ENCODE data around the gene C11orf87. TPM values are rescaled to one million over a fixed set of nuclear protein-coding genes. Genes with fewer than 3 reads are reported as not detected.

The C11orf87 gene
- total RNA-seq, 3 donors from 2014 or later (not counting 1 experiment from before 2014, with no cell fraction given): not detected

- Mint-ChIP-seq H3K9me3 (peaks cover 8% of the 10 kb centered on the region in 2 donors), H3K36me3 (no peaks in the 10 kb centered on the region), H3K27ac (no peak overlapping the region), H3K27me3 (ENCODE audit: low read depth in 2 of 2) (no peaks in the 10 kb centered on the region), H3K4me1 (no peaks in the 10 kb centered on the region), H3K4me3 (no peak overlapping the region)
- Histone ChIP-seq H3K4me3 (ENCODE audit: low read length) (no peak overlapping the region), H3K27ac (ENCODE audit: low read length) (no peak overlapping the region), H3K9me3 (ENCODE audit: control insufficient read depth, insufficient read depth, low read length) (no peaks in the 10 kb centered on the region), H3K36me3 (ENCODE audit: control insufficient read depth, insufficient read depth, low read length) (no peaks in the 10 kb centered on the region), H3K27me3 (ENCODE audit: control insufficient read depth, insufficient read depth, low read length) (no peaks in the 10 kb centered on the region), H3K4me1 (ENCODE audit: control insufficient read depth, insufficient read depth, low read length) (no peaks in the 10 kb centered on the region)
- intact Hi-C loops (cut with micrococcal nuclease): no loop called here
- 79% methylated on average over 3 of the region's 3 CpGs for WGBS (ENCODE audit: insufficient coverage)
- DNase-seq (no peak), ATAC-seq (no peak)
- TF ChIP-seq, protein P1, sequence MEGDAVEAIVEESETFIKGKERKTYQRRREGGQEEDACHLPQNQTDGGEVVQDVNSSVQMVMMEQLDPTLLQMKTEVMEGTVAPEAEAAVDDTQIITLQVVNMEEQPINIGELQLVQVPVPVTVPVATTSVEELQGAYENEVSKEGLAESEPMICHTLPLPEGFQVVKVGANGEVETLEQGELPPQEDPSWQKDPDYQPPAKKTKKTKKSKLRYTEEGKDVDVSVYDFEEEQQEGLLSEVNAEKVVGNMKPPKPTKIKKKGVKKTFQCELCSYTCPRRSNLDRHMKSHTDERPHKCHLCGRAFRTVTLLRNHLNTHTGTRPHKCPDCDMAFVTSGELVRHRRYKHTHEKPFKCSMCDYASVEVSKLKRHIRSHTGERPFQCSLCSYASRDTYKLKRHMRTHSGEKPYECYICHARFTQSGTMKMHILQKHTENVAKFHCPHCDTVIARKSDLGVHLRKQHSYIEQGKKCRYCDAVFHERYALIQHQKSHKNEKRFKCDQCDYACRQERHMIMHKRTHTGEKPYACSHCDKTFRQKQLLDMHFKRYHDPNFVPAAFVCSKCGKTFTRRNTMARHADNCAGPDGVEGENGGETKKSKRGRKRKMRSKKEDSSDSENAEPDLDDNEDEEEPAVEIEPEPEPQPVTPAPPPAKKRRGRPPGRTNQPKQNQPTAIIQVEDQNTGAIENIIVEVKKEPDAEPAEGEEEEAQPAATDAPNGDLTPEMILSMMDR (IDR thresholded peaks at IDR 0.05): no peak
Measured at GRCh38 chr11:109435121-109435742, 13.2 kb downstream of the C11orf87 start.

- ATAC-seq (no peak), DNase-seq (no peak)
- no peak overlapping the region for H3K4me3 ChIP-seq (ENCODE audit: low read length)
- Mint-ChIP-seq H3K27me3 (ENCODE audit: low read depth in 2 of 2) (no peaks in the 10 kb centered on the region), H3K4me3 (no peak overlapping the region), H3K4me1 (no peaks in the 10 kb centered on the region), H3K9me3 (peaks cover 2 to 6% of the 10 kb centered on the region in 2 donors), H3K36me3 (no peaks in the 10 kb centered on the region), H3K27ac (no peak overlapping the region)
- H3K9me3 ChIP-seq (ENCODE audit: control insufficient read depth, insufficient read depth, low read length): no peaks in the 10 kb centered on the region
- no peak overlapping the region for H3K27ac ChIP-seq (ENCODE audit: low read length)
- no peaks in the 10 kb centered on the region for H3K4me1 ChIP-seq (ENCODE audit: control insufficient read depth, insufficient read depth, low read length)
- TF ChIP-seq, protein P1 (IDR thresholded peaks at IDR 0.05): no peak
- no peaks in the 10 kb centered on the region for H3K27me3 ChIP-seq (ENCODE audit: control insufficient read depth, insufficient read depth, low read length)
- intact Hi-C loops (cut with micrococcal nuclease): no loop called here
- no peaks in the 10 kb centered on the region for H3K36me3 ChIP-seq (ENCODE audit: control insufficient read depth, insufficient read depth, low read length)
- 88% methylated on average over 2 of the region's 2 CpGs for WGBS (ENCODE audit: insufficient coverage)
Measured at GRCh38 chr11:109439684-109440083, 17.7 kb downstream of the C11orf87 start.

- no peak overlapping the region for H3K4me3 ChIP-seq (ENCODE audit: low read length)
- DNase-seq: no peak
- Mint-ChIP-seq H3K36me3 (no peaks in the 10 kb centered on the region), H3K27ac (no peak overlapping the region), H3K4me1 (no peaks in the 10 kb centered on the region), H3K27me3 (ENCODE audit: low read depth in 2 of 2) (no peaks in the 10 kb centered on the region), H3K9me3 (peaks cover 2 to 6% of the 10 kb centered on the region in 2 donors), H3K4me3 (no peak overlapping the region)
- H3K27ac ChIP-seq (ENCODE audit: low read length): no peak overlapping the region
- H3K36me3 ChIP-seq (ENCODE audit: control insufficient read depth, insufficient read depth, low read length): no peaks in the 10 kb centered on the region
- intact Hi-C loops (cut with micrococcal nuclease): no loop called here
- TF ChIP-seq, protein P1 (IDR thresholded peaks at IDR 0.05): no peak
- H3K4me1 ChIP-seq (ENCODE audit: control insufficient read depth, insufficient read depth, low read length): no peaks in the 10 kb centered on the region
- WGBS (ENCODE audit: insufficient coverage): 67% methylated on average over 1 of the region's 1 CpG
- H3K27me3 ChIP-seq (ENCODE audit: control insufficient read depth, insufficient read depth, low read length): no peaks in the 10 kb centered on the region
- no peak for ATAC-seq
- H3K9me3 ChIP-seq (ENCODE audit: control insufficient read depth, insufficient read depth, low read length): no peaks in the 10 kb centered on the region
Measured at GRCh38 chr11:109443052-109443451, 21.1 kb downstream of the C11orf87 start.

GRCh38 chr11:109454857-109455256 lies 32.9 kb downstream of the C11orf87 start:
- H3K4me3 ChIP-seq (ENCODE audit: low read length): no peak overlapping the region
- no peak for ATAC-seq
- Mint-ChIP-seq H3K27ac (no peak overlapping the region), H3K27me3 (ENCODE audit: low read depth in 2 of 2) (no peaks in the 10 kb centered on the region), H3K4me3 (no peak overlapping the region), H3K36me3 (no peaks in the 10 kb centered on the region), H3K9me3 (peaks cover 12 to 17% of the 10 kb centered on the region in 2 donors), H3K4me1 (no peaks in the 10 kb centered on the region)
- no peaks in the 10 kb centered on the region for H3K4me1 ChIP-seq (ENCODE audit: control insufficient read depth, insufficient read depth, low read length)
- WGBS (ENCODE audit: insufficient coverage): 50% methylated on average over 1 of the region's 2 CpGs
- no peaks in the 10 kb centered on the region for H3K27me3 ChIP-seq (ENCODE audit: control insufficient read depth, insufficient read depth, low read length)
- H3K27ac ChIP-seq (ENCODE audit: low read length): no peak overlapping the region
- no peaks in the 10 kb centered on the region for H3K9me3 ChIP-seq (ENCODE audit: control insufficient read depth, insufficient read depth, low read length)
- H3K36me3 ChIP-seq (ENCODE audit: control insufficient read depth, insufficient read depth, low read length): no peaks in the 10 kb centered on the region
- intact Hi-C loops (cut with micrococcal nuclease): no loop called here
- TF ChIP-seq, protein P1 (IDR thresholded peaks at IDR 0.05): no peak
- no peak for DNase-seq
